Measurements from ENCODE around the gene GTSF1L. TPM values are rescaled to one million over a fixed set of nuclear protein-coding genes. Genes with fewer than 3 reads are reported as not detected.

The GTSF1L gene
- total and polyA plus RNA-seq, 9 of the 15 experiments (the other 6 are each of a cell fraction or from before 2014, with no cell fraction given): not detected

- H3K9ac ChIP-seq (ENCODE audit: insufficient read depth in 1 of 2, low read depth in 2 of 2, low read length in 2 of 2): no peak overlapping the region
- H3K27me3 ChIP-seq (ENCODE audit: control insufficient read depth in 2 of 2, insufficient read depth in 2 of 2, low read length in 2 of 2): peaks cover 12 to 25% of the 10 kb centered on the region in 2 experiments; a peak in 3 of 5 replicates
- in situ Hi-C loops (cut with MboI) (no loop called here), intact Hi-C loops (cut with micrococcal nuclease) (loop anchor here (10.0 kb wide), 1 partner anchor 271 kb away; the partner anchor contains the start of gene SRSF6)
- H3K79me2 ChIP-seq (ENCODE audit: control insufficient read depth, insufficient read depth, low read length): no peaks in the 10 kb centered on the region
- ChIA-PET CTCF (ENCODE audit: low intra/inter-chr PET ratio) (no interaction called here), POLR2A (interaction anchor here (0.6 to 1.0 kb wide), 3 partner anchors 11 to 22 kb away, joined by 3 to 4 read pairs (median 3); no protein-coding TSS in a partner anchor)
- no peak overlapping the region for H3K27ac ChIP-seq (ENCODE audit: extremely low read depth, low read depth, low read length)
- no peaks in the 10 kb centered on the region for H3K9me1 ChIP-seq (ENCODE audit: control insufficient read depth, insufficient read depth, low read length)
- no peak overlapping the region for H3K4me3 ChIP-seq
- no peak for ATAC-seq
- no peaks in the 10 kb centered on the region for H4K20me1 ChIP-seq (replicated peaks; ENCODE audit: control insufficient read depth, insufficient read depth, low read length)
- 24% methylated on average over 2 of the region's 2 CpGs for WGBS (ENCODE audit: insufficient coverage, low coverage, missing lambda C conversion rate)
- H2AFZ ChIP-seq (ENCODE audit: low read depth, low read length): no peak overlapping the region
- H3K4me2 ChIP-seq (ENCODE audit: insufficient read depth, low read length): no peak overlapping the region
- H3K4me1 ChIP-seq (replicated peaks in 1 of 2; ENCODE audit: control insufficient read depth in 2 of 2, insufficient read depth in 2 of 2, low read length in 2 of 2): peaks cover 0 to 8% of the 10 kb centered on the region in 2 experiments; a peak in 1 of 5 replicates
- BruUV-seq (replicated peaks): no TSS peak
- DNase-seq (ENCODE audit: extremely low read depth in 1 of 4, low spot score in 3 of 4): no peak
- no peaks in the 10 kb centered on the region for H3K36me3 ChIP-seq (ENCODE audit: control insufficient read depth, insufficient read depth, low read length)
- no peak for FAIRE-seq
- no peaks in the 10 kb centered on the region for H3K9me3 ChIP-seq (replicated peaks; ENCODE audit: control insufficient read depth, insufficient read depth, low read depth, low read length)
- TF ChIP-seq TARDBP (IDR thresholded peaks at IDR 0.05): no peak
- no peak for TF ChIP-seq NCOA1 (IDR thresholded peaks at IDR 0.05; ENCODE audit: low read depth)
- no peak for TF ChIP-seq HOXB6 (CRISPR knock-in tag; IDR thresholded peaks at IDR 0.05; ENCODE audit: borderline replicate concordance)
- no peak for TF ChIP-seq TFAM (CRISPR knock-in tag; conservative IDR thresholded peaks at IDR 0.05)
- no peak for TF ChIP-seq MEF2D (tag; conservative IDR thresholded peaks at IDR 0.05; ENCODE audit: low read depth)
- no peak for TF ChIP-seq ILF3 (IDR thresholded peaks at IDR 0.05; ENCODE audit: borderline replicate concordance)
- TF ChIP-seq, protein P1, sequence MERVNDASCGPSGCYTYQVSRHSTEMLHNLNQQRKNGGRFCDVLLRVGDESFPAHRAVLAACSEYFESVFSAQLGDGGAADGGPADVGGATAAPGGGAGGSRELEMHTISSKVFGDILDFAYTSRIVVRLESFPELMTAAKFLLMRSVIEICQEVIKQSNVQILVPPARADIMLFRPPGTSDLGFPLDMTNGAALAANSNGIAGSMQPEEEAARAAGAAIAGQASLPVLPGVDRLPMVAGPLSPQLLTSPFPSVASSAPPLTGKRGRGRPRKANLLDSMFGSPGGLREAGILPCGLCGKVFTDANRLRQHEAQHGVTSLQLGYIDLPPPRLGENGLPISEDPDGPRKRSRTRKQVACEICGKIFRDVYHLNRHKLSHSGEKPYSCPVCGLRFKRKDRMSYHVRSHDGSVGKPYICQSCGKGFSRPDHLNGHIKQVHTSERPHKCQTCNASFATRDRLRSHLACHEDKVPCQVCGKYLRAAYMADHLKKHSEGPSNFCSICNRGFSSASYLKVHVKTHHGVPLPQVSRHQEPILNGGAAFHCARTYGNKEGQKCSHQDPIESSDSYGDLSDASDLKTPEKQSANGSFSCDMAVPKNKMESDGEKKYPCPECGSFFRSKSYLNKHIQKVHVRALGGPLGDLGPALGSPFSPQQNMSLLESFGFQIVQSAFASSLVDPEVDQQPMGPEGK (CRISPR knock-in tag; IDR thresholded peaks at IDR 0.05; ENCODE audit: borderline replicate concordance): no peak
- TF ChIP-seq ZNF311 (CRISPR knock-in tag; IDR thresholded peaks at IDR 0.05): no peak
- TF ChIP-seq, protein P2, sequence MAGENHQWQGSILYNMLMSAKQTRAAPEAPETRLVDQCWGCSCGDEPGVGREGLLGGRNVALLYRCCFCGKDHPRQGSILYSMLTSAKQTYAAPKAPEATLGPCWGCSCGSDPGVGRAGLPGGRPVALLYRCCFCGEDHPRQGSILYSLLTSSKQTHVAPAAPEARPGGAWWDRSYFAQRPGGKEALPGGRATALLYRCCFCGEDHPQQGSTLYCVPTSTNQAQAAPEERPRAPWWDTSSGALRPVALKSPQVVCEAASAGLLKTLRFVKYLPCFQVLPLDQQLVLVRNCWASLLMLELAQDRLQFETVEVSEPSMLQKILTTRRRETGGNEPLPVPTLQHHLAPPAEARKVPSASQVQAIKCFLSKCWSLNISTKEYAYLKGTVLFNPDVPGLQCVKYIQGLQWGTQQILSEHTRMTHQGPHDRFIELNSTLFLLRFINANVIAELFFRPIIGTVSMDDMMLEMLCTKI (IDR thresholded peaks at IDR 0.05; ENCODE audit: partially characterized antibody): no peak
- no peak for TF ChIP-seq CREB5 (CRISPR knock-in tag; IDR thresholded peaks at IDR 0.05)
- TF ChIP-seq, protein P3, sequence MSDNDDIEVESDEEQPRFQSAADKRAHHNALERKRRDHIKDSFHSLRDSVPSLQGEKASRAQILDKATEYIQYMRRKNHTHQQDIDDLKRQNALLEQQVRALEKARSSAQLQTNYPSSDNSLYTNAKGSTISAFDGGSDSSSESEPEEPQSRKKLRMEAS (CRISPR knock-in tag; IDR thresholded peaks at IDR 0.05): no peak
- no peak for TF ChIP-seq NFYB (IDR thresholded peaks at IDR 0.05; ENCODE audit: extremely low read depth, insufficient read length)
- TF ChIP-seq, protein P4, sequence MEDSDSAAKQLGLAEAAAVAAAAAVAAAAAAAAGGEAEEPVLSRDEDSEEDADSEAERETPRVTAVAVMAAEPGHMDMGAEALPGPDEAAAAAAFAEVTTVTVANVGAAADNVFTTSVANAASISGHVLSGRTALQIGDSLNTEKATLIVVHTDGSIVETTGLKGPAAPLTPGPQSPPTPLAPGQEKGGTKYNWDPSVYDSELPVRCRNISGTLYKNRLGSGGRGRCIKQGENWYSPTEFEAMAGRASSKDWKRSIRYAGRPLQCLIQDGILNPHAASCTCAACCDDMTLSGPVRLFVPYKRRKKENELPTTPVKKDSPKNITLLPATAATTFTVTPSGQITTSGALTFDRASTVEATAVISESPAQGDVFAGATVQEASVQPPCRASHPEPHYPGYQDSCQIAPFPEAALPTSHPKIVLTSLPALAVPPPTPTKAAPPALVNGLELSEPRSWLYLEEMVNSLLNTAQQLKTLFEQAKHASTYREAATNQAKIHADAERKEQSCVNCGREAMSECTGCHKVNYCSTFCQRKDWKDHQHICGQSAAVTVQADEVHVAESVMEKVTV (CRISPR knock-in tag; IDR thresholded peaks at IDR 0.05): no peak
- TF ChIP-seq ZSCAN29 (IDR thresholded peaks at IDR 0.05): no peak
- TF ChIP-seq ZNF23 (CRISPR knock-in tag; IDR thresholded peaks at IDR 0.05): no peak
- TF ChIP-seq, protein P5, sequence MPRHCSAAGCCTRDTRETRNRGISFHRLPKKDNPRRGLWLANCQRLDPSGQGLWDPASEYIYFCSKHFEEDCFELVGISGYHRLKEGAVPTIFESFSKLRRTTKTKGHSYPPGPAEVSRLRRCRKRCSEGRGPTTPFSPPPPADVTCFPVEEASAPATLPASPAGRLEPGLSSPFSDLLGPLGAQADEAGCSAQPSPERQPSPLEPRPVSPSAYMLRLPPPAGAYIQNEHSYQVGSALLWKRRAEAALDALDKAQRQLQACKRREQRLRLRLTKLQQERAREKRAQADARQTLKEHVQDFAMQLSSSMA (CRISPR knock-in tag; IDR thresholded peaks at IDR 0.05): no peak
- no peak for TF ChIP-seq BRD4 (IDR thresholded peaks at IDR 0.05)
Observed at GRCh38 chr20:43725666-43726065, 1.1 kb downstream of the GTSF1L start.
